ACC112 (cell line): ENCODE measurements around the gene C1QTNF1.

Experiments
- H2AFZ ChIP-seq: fragments of 200-600 bp; sonication (generic); one replicate; pipeline ENCODE4 v1.6.0; 2017; ENCODE audit warnings: antibody characterized with exemption, low read length; ENCODE audit not compliant: unreplicated experiment
- H3K27ac ChIP-seq: fragments of 200-600 bp; sonication (generic); 2 replicates; pipeline ENCODE4 v1.5.1; 2014; ENCODE audit warnings: low read depth, mild to moderate bottlenecking, antibody characterized with exemption, low read length, moderate library complexity
- H3K27me3 ChIP-seq: fragments of 200-600 bp; sonication (generic); 2 replicates; pipeline ENCODE4 v1.6.1; 2014; ENCODE audit warnings: mild to moderate bottlenecking, antibody characterized with exemption, low read length, moderate library complexity, mixed read lengths; ENCODE audit not compliant: insufficient read depth
- H3K36me3 ChIP-seq: fragments of 200-600 bp; sonication (generic); 2 replicates; pipeline ENCODE4 v1.6.1; 2016; ENCODE audit warnings: mild to moderate bottlenecking, antibody characterized with exemption, low read length, moderate library complexity, mixed read lengths; ENCODE audit not compliant: insufficient read depth
- H3K4me1 ChIP-seq: fragments of 200-600 bp; sonication (generic); one replicate; pipeline ENCODE4 v1.6.1; 2016; ENCODE audit warnings: low read length, mixed read lengths; ENCODE audit not compliant: insufficient read depth, unreplicated experiment, control insufficient read depth
- H3K4me3 ChIP-seq: fragments of 200-600 bp; sonication (generic); 2 replicates; pipeline ENCODE4 v1.5.1; 2014; ENCODE audit warnings: mild to moderate bottlenecking, low read depth, low read length
- H3K79me2 ChIP-seq: fragments of 200-600 bp; sonication (generic); one replicate; pipeline ENCODE4 v1.6.0; 2016; ENCODE audit warnings: low read length; ENCODE audit not compliant: control insufficient read depth, unreplicated experiment, insufficient read depth

C1QTNF1 gene

GRCh38 chr17:79036181-79036580, 12.2 kb downstream of the C1QTNF1 start:
- Histone ChIP-seq H3K36me3 (no peaks in the 10 kb centered on the region), H3K27ac (peak overlapping the region; percentile 99), H3K27me3 (no peaks in the 10 kb centered on the region), H3K4me3 (no peak overlapping the region), H3K4me1 (peaks cover 34% of the 10 kb centered on the region), H2AFZ (no peak overlapping the region), H3K79me2 (no peaks in the 10 kb centered on the region)

GRCh38 chr17:79036596-79036995, 12.6 kb downstream of the C1QTNF1 start:
- Histone ChIP-seq H3K79me2 (no peaks in the 10 kb centered on the region), H3K36me3 (no peaks in the 10 kb centered on the region), H3K27me3 (no peaks in the 10 kb centered on the region), H3K27ac (peak overlapping the region; percentile 99), H2AFZ (no peak overlapping the region), H3K4me1 (peaks cover 34% of the 10 kb centered on the region), H3K4me3 (no peak overlapping the region)

- Histone ChIP-seq H2AFZ (no peak overlapping the region), H3K27me3 (no peaks in the 10 kb centered on the region), H3K79me2 (no peaks in the 10 kb centered on the region), H3K4me3 (peak overlapping the region; percentile 5; the same call in 1 of the 2 replicates), H3K36me3 (no peaks in the 10 kb centered on the region), H3K4me1 (peaks cover 34% of the 10 kb centered on the region), H3K27ac (peak overlapping the region; percentile 99)
Measured at GRCh38 chr17:79038545-79039135, 14.7 kb downstream of the C1QTNF1 start.

GRCh38 chr17:79039171-79039570, 15.2 kb downstream of the C1QTNF1 start:
- Histone ChIP-seq H2AFZ (no peak overlapping the region), H3K27me3 (no peaks in the 10 kb centered on the region), H3K4me1 (peaks cover 34% of the 10 kb centered on the region), H3K36me3 (no peaks in the 10 kb centered on the region), H3K4me3 (peak overlapping the region; percentile 5; the same call in 1 of the 2 replicates), H3K27ac (peak overlapping the region; percentile 99), H3K79me2 (no peaks in the 10 kb centered on the region)

GRCh38 chr17:79039886-79040285, 15.9 kb downstream of the C1QTNF1 start:
- Histone ChIP-seq H3K4me1 (peaks cover 34% of the 10 kb centered on the region), H3K36me3 (no peaks in the 10 kb centered on the region), H3K27ac (peak overlapping the region; percentile 7; the same call in 1 of the 2 replicates), H3K4me3 (no peak overlapping the region), H3K27me3 (no peaks in the 10 kb centered on the region), H2AFZ (no peak overlapping the region), H3K79me2 (no peaks in the 10 kb centered on the region)

- Histone ChIP-seq H3K36me3 (no peaks in the 10 kb centered on the region), H3K27ac (no peak overlapping the region), H3K4me3 (no peak overlapping the region), H2AFZ (no peak overlapping the region), H3K4me1 (peaks cover 28% of the 10 kb centered on the region), H3K79me2 (no peaks in the 10 kb centered on the region), H3K27me3 (no peaks in the 10 kb centered on the region)
Measured at GRCh38 chr17:79041041-79041570, 17.1 kb downstream of the C1QTNF1 start.

- Histone ChIP-seq H2AFZ (no peak overlapping the region), H3K27ac (no peak overlapping the region), H3K4me1 (peaks cover 29% of the 10 kb centered on the region), H3K79me2 (no peaks in the 10 kb centered on the region), H3K27me3 (no peaks in the 10 kb centered on the region), H3K36me3 (no peaks in the 10 kb centered on the region), H3K4me3 (no peak overlapping the region)
Measured at GRCh38 chr17:79041723-79042420, 17.9 kb downstream of the C1QTNF1 start.

GRCh38 chr17:79042421-79043190, 18.6 kb downstream of the C1QTNF1 start:
- no peaks in the 10 kb centered on the region for H3K79me2 ChIP-seq
- H3K27me3 ChIP-seq = no peaks in the 10 kb centered on the region
- H3K36me3 ChIP-seq = no peaks in the 10 kb centered on the region
- H2AFZ ChIP-seq = no peak overlapping the region
- peaks cover 22% of the 10 kb centered on the region for H3K4me1 ChIP-seq
- no peak overlapping the region for H3K27ac ChIP-seq
- no peak overlapping the region for H3K4me3 ChIP-seq

GRCh38 chr17:79043191-79043930, 19.4 kb downstream of the C1QTNF1 start:
- Histone ChIP-seq H3K27me3 (no peaks in the 10 kb centered on the region), H3K4me1 (peaks cover 16% of the 10 kb centered on the region)

GRCh38 chr17:79043931-79044320, 20.0 kb downstream of the C1QTNF1 start:
- Histone ChIP-seq H3K36me3 (no peaks in the 10 kb centered on the region), H3K4me3 (no peak overlapping the region), H3K4me1 (peaks cover 14% of the 10 kb centered on the region), H2AFZ (no peak overlapping the region), H3K27ac (no peak overlapping the region), H3K27me3 (no peaks in the 10 kb centered on the region), H3K79me2 (no peaks in the 10 kb centered on the region)

More at GRCh38 chr17:79043191-79043930, 19.4 kb downstream of the C1QTNF1 start:
- Histone ChIP-seq H3K36me3 (no peaks in the 10 kb centered on the region), H2AFZ (no peak overlapping the region), H3K27ac (no peak overlapping the region), H3K4me3 (no peak overlapping the region), H3K79me2 (no peaks in the 10 kb centered on the region)
